LHCN-M2 (cell line): Measurements from ENCODE around the gene MMP11. TPM values are rescaled to one million over a fixed set of nuclear protein-coding genes. Genes with fewer than 3 reads are reported as not detected.
A peak's percentile ranks its signal among the peaks of the same experiment; 100 is the strongest.

Experiments
- DNase-seq: peaks from one replicate; pipeline ENCODE4 v3.0.0-alpha.2; 2012; ENCODE audit warnings: low read depth
- total RNA-seq: library from RNA; depleted of rRNA; stranded (reverse); fragments of >200 nt; gene quantifications from 2 replicates; pipeline ENCODE4 v1.2.3, GENCODE V29; 2014; rRNA removed

MMP11 gene
- total RNA-seq, 1 experiment from 2014 or later, result 7.1 TPM

- DNase-seq, result peak; percentile 63
Measured at GRCh38 chr22:23829845-23830372, 57.3 kb downstream of the MMP11 start.

- no peak for DNase-seq
Measured at GRCh38 chr22:23831261-23831660, 58.6 kb downstream of the MMP11 start.

GRCh38 chr22:23831781-23832180 lies 59.1 kb downstream of the MMP11 start:
- no peak for DNase-seq

- no peak for DNase-seq
Measured at GRCh38 chr22:23832226-23833016, 59.8 kb downstream of the MMP11 start.

GRCh38 chr22:23833017-23833751 lies 60.5 kb downstream of the MMP11 start:
- DNase-seq, result no peak

Other genes starting within 250 kb of the MMP11 start
- not detected in 2 replicates for gene IGLL1, start 192.6 kb upstream of the MMP11 start, total RNA-seq
- not detected in 2 replicates for gene DRICH1, start 140.5 kb upstream of the MMP11 start, total RNA-seq
- gene RGL4, start 81.8 kb upstream of the MMP11 start, total RNA-seq, result not detected in 2 replicates
- 2.2 TPM in 2 replicates for gene ZNF70, start 21.7 kb upstream of the MMP11 start, total RNA-seq
- not detected in 2 replicates for gene VPREB3, start 18.4 kb upstream of the MMP11 start, total RNA-seq
- gene C22orf15, start 9.9 kb upstream of the MMP11 start, total RNA-seq, result 0.06 TPM in 1 of 2 replicates, not detected in the other
- 0.19 and 0.46 TPM in 2 replicates for gene CHCHD10, start 4.9 kb upstream of the MMP11 start, total RNA-seq
- gene SMARCB1, start 14.1 kb downstream of the MMP11 start, total RNA-seq, result 77.1 and 90.0 TPM in 2 replicates
- gene DERL3, start 66.2 kb downstream of the MMP11 start, total RNA-seq, result 0.23 TPM in 1 of 2 replicates, not detected in the other
- 6.5 and 8.6 TPM in 2 replicates for gene SLC2A11, start 85.0 kb downstream of the MMP11 start, total RNA-seq
- 512 and 577 TPM in 2 replicates for gene MIF, start 121.5 kb downstream of the MMP11 start, total RNA-seq
- gene GSTT2B, start 188.3 kb downstream of the MMP11 start, total RNA-seq, result 1.5 and 3.0 TPM in 2 replicates
- 0.11 TPM in 1 of 2 replicates, not detected in the other for gene DDTL, start 194.0 kb downstream of the MMP11 start, total RNA-seq
- gene DDT, start 201.6 kb downstream of the MMP11 start, total RNA-seq, result 98.8 and 134 TPM in 2 replicates
- gene GSTT2, start 207.3 kb downstream of the MMP11 start, total RNA-seq, result 0.11 TPM in 1 of 2 replicates, not detected in the other
- not detected in 2 replicates for gene GSTT4, start 232.6 kb downstream of the MMP11 start, total RNA-seq
- 30.3 and 30.5 TPM in 2 replicates for gene CABIN1, start 238.5 kb downstream of the MMP11 start, total RNA-seq